AG09319 (cell line): Measurements from ENCODE around the gene GPR149.
"Not testable (repeated sequence)": the region's sequence is repeated elsewhere in the genome, so short reads cannot be mapped to it uniquely, and the experiment has no call there.

Experiments
- DNase-seq: peaks from one replicate; pipeline ENCODE4 v3.0.0-alpha.2; 2010; ENCODE audit warnings: low read depth; ENCODE audit errors: extremely low read depth
- CTCF ChIP-seq: IDR thresholded peaks from 2 replicates; pipeline ENCODE4 v1.5.1; 2011; ENCODE audit warnings: low read depth, mild to moderate bottlenecking, inconsistent platforms, low read length, moderate library complexity

Gene GPR149

GRCh38 chr3:154430014-154430413, at the start of gene GPR149:
Gene GPR149 (minus strand): TSS chr3:154430190. CDS start chr3:154429615, 575 bp downstream.
- no peak for DNase-seq
- no peak for TF ChIP-seq CTCF

DNA sequence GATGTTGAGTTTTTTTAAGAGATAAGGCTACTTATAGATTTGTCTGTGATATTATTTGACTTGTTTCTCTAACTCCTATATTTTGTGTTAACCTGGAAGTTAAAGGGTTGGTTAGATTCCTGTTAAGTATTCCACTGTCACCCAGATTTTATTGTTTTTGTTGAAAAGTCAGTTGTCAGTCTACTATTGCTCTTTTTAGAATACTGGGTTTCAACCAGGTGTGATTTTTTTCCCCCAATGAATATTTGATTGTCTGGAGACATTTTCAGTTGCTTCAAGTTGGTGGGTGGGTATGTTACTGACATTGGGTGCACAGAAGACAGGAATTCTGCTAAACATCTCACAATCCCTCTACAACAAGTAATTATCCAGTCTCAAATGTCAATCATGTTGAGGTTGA, 43.8 kb upstream of the GPR149 start:
- DNase-seq: no peak

GRCh38 chr3:154469585-154469984, 39.6 kb upstream of the GPR149 start:
- no peak for DNase-seq
- no peak for TF ChIP-seq CTCF

More for the DNA sequence above, 43.8 kb upstream of the GPR149 start:
- no peak for TF ChIP-seq CTCF

- no peak for TF ChIP-seq CTCF
- no peak for DNase-seq
Measured at GRCh38 chr3:154464440-154465190, 34.6 kb upstream of the GPR149 start.

- no peak for TF ChIP-seq CTCF
- DNase-seq: no peak
Measured at GRCh38 chr3:154458560-154458959, 28.6 kb upstream of the GPR149 start.

- not testable (repeated sequence) for DNase-seq
Measured at GRCh38 chr3:154439081-154439480, 9.1 kb upstream of the GPR149 start.

DNA sequence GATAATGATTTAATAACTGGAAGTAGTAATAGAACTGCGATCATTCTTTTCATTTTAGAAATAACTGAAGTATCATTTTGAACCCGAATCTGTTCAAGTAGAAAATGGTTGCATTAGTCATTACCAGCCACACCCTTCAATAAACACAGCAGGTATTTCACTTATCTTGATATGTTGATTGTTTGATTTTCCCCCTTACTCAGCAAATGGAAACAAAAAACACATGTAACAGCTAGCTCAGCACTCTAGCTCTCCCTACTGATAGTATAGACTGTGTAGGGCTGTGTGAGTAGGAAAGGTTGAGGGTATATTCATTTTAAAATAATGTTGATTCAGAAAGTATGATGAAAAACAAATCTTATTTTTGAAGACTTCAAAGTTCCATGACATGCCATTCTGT, 1.1 kb upstream of the GPR149 start:
- no peak for DNase-seq
- no peak for TF ChIP-seq CTCF
